ENCODE results near the gene SHISA6.

DNA sequence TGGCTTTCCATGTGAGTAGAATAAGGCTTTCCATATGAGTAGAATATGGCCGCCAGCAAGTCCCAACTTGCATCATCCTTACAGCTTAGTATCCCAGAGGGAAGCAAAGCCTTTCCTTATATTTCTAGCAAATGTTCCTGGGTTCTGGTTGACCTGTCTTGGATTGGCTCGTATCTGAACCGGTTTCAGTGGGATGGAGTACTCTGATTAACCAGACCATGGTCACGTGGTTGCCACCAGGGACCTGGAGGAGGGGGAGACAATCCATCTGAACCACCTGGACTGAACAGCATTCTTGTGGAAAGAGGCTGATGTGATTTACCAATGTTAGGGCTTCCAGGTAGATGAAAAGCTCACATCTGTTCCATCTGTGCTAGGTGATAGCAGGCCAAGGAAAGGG lies 89.0 kb downstream of the SHISA6 start:
- TF ChIP-seq, protein P1, sequence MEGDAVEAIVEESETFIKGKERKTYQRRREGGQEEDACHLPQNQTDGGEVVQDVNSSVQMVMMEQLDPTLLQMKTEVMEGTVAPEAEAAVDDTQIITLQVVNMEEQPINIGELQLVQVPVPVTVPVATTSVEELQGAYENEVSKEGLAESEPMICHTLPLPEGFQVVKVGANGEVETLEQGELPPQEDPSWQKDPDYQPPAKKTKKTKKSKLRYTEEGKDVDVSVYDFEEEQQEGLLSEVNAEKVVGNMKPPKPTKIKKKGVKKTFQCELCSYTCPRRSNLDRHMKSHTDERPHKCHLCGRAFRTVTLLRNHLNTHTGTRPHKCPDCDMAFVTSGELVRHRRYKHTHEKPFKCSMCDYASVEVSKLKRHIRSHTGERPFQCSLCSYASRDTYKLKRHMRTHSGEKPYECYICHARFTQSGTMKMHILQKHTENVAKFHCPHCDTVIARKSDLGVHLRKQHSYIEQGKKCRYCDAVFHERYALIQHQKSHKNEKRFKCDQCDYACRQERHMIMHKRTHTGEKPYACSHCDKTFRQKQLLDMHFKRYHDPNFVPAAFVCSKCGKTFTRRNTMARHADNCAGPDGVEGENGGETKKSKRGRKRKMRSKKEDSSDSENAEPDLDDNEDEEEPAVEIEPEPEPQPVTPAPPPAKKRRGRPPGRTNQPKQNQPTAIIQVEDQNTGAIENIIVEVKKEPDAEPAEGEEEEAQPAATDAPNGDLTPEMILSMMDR (conservative IDR thresholded peaks at IDR 0.05 in 1 of 2, IDR thresholded peaks at IDR 0.05 in 1 of 2; ENCODE audit: low read depth in 1 of 2, low read length in 2 of 2): no peak
- no peak for TF ChIP-seq EZH2 (IDR thresholded peaks at IDR 0.05; ENCODE audit: low read length, missing control alignments)

Measured in fibroblast of lung (primary cell).